Neural progenitor cell (in vitro differentiated cells): ENCODE results near the gene HNMT.

Source experiments
- EZH2 ChIP-seq: fragments of 200-600 bp; sonication (generic); IDR thresholded peaks from 2 replicates; pipeline ENCODE4 v1.6.1; 2017; ENCODE audit warnings: antibody characterized with exemption, mild to moderate bottlenecking, moderate library complexity
- TF ChIP-seq, protein P1 (sequence below): fragments of 200-600 bp; sonication (generic); IDR thresholded peaks from 2 replicates; pipeline ENCODE4 v1.5.1; 2017; ENCODE audit warnings: antibody characterized with exemption, mild to moderate bottlenecking

DNA sequence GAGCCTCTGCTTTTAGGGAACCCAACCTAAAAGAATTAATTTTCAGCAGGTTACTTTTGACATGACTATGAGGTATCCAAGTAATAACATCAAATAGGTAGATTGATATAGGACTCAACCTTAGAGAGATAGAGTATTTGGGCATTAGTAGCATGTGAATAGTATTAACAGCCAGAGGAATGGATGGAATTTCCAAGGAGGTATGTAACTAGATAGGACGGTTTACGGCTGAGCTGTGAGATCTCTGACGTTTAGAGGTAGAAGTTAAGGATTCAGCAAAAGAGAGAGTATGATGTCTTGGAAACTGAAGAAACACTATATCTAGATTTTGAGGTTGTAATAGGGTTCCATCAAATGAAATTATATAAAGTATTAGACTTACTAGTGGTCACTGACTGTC is 70.3 kb downstream of the HNMT start:
- no peak for TF ChIP-seq EZH2
- TF ChIP-seq, protein P1, sequence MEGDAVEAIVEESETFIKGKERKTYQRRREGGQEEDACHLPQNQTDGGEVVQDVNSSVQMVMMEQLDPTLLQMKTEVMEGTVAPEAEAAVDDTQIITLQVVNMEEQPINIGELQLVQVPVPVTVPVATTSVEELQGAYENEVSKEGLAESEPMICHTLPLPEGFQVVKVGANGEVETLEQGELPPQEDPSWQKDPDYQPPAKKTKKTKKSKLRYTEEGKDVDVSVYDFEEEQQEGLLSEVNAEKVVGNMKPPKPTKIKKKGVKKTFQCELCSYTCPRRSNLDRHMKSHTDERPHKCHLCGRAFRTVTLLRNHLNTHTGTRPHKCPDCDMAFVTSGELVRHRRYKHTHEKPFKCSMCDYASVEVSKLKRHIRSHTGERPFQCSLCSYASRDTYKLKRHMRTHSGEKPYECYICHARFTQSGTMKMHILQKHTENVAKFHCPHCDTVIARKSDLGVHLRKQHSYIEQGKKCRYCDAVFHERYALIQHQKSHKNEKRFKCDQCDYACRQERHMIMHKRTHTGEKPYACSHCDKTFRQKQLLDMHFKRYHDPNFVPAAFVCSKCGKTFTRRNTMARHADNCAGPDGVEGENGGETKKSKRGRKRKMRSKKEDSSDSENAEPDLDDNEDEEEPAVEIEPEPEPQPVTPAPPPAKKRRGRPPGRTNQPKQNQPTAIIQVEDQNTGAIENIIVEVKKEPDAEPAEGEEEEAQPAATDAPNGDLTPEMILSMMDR, result no peak
